HCT116 (cell line): ENCODE measurements around the gene SCGN. TPM values are rescaled to one million over a fixed set of nuclear protein-coding genes. Genes with fewer than 3 reads are reported as not detected.
A peak's percentile ranks its signal among the peaks of the same experiment; 100 is the strongest.

ENCODE experiments used
- ATAC-seq: fragments of 200-7000 bp; cut with Tn5 transposase; 2 replicates; pipeline ENCODE4 v1.9.1; 2020; ENCODE audit warnings: mild to moderate bottlenecking, moderate library complexity
- BruUV-seq: library from RNA; stranded (reverse); fragments of 400-500 nt; replicated peaks from 2 replicates; lab custom pipeline; 2021; lab: Mats Ljungman, UMichigan
- CTCF ChIA-PET: fragments of 300-600 bp; sonication (Branson Sonifier 250); formaldehyde crosslinking; loops from one replicate; lab custom pipeline; 2021; ENCODE audit warnings: antibody characterized with exemption; lab: Charles Lee
- POLR2A ChIA-PET: fragments of 300-600, 350-600 bp; sonication (Branson Sonifier 250); formaldehyde crosslinking; loops from one replicate; lab custom pipeline; 2021; ENCODE audit warnings: antibody characterized with exemption; lab: Charles Lee
- RAD21 ChIA-PET, 2 experiments: fragments of 300-600 bp; sonication (Branson Sonifier 250); formaldehyde crosslinking; loops; one replicate each; lab custom pipeline; 2023; ENCODE audit warnings: low total read pairs in 2 of 2; ENCODE audit not compliant: uncharacterized antibody in 2 of 2, unreplicated experiment in 2 of 2, low non-redundant PET in 1 of 2; lab: Charles Lee
- DNase-seq: peaks from one replicate; pipeline ENCODE4 v3.0.0-alpha.2; 2010; ENCODE audit warnings: low read depth, low spot score
- H2AFZ ChIP-seq: fragments of 200-600 bp; shearing (Covaris generic), sonication (generic); 2 replicates; pipeline ENCODE4 v1.6.1; 2017; ENCODE audit warnings: low read depth, mixed run types, mixed read lengths, antibody characterized with exemption, low read length; ENCODE audit not compliant: poor library complexity, severe bottlenecking
- H3K27ac ChIP-seq: 2 replicates; pipeline ENCODE4 v1.5.1; 2012; ENCODE audit warnings: low read depth, low read length
- H3K27me3 ChIP-seq: fragments of 200-600 bp; sonication (generic); 2 replicates; pipeline ENCODE4 v1.6.1; 2016; ENCODE audit warnings: mixed run types, low read length, mixed read lengths; ENCODE audit not compliant: insufficient read depth
- H3K36me3 ChIP-seq, 2 experiments: fragments of 200-500 bp in 1 of 2; fragments of 200-600 bp in 1 of 2; sonication (Bioruptor generic) in 1 of 2; sonication (generic) in 1 of 2; 2 replicates each; pipeline versions ENCODE4 v1.5.1 to v1.6.1; 2014 to 2016; ENCODE audit warnings: low read length in 2 of 2, inconsistent platforms in 1 of 2, mixed read lengths in 1 of 2, mixed run types in 1 of 2; ENCODE audit not compliant: insufficient read depth in 2 of 2, control insufficient read depth in 1 of 2
- H3K4me1 ChIP-seq, 2 experiments: fragments of 200-600 bp in 1 of 2; sonication (generic) in 1 of 2; 2 replicates each; pipeline versions ENCODE4 v1.5.1 to v1.6.1; 2012 to 2017; ENCODE audit warnings: low read length in 2 of 2, inconsistent platforms in 1 of 2, mild to moderate bottlenecking in 1 of 2, mixed read lengths in 1 of 2, mixed run types in 1 of 2, moderate library complexity in 1 of 2; ENCODE audit not compliant: insufficient read depth in 2 of 2, control insufficient read depth in 1 of 2
- H3K4me2 ChIP-seq: fragments of 200-600 bp; sonication (generic); 2 replicates; pipeline ENCODE4 v1.6.1; 2017; ENCODE audit warnings: mixed run types, low read length, mixed read lengths
- H3K4me3 ChIP-seq, 2 experiments: fragments of 200-600 bp in 1 of 2; sonication (generic) in 1 of 2; replicated peaks in 1 of 2; 2 replicates each; pipeline ENCODE4 v1.5.1; 2011 to 2016; ENCODE audit warnings: low read length in 2 of 2, control low read depth in 1 of 2, low read depth in 1 of 2, mild to moderate bottlenecking in 1 of 2, mixed read lengths in 1 of 2, mixed run types in 1 of 2
- H3K79me2 ChIP-seq: fragments of 200-600 bp; sonication (generic); 2 replicates; pipeline ENCODE4 v1.6.1; 2017; ENCODE audit warnings: mild to moderate bottlenecking, mixed run types, low read length, moderate library complexity, mixed read lengths; ENCODE audit not compliant: insufficient read depth
- H3K9ac ChIP-seq: fragments of 200-600 bp; sonication (generic); 2 replicates; pipeline ENCODE4 v1.6.1; 2016; ENCODE audit warnings: low read length, mixed read lengths
- H3K9me2 ChIP-seq: fragments of 200-600 bp; sonication (generic), shearing (Covaris generic); 2 replicates; pipeline ENCODE4 v1.6.1; 2017; ENCODE audit warnings: mixed run types, mild to moderate bottlenecking, moderate library complexity; ENCODE audit not compliant: insufficient read depth
- H3K9me3 ChIP-seq, 2 experiments: fragments of 200-500 bp in 1 of 2; fragments of 200-600 bp in 1 of 2; sonication (Bioruptor generic) in 1 of 2; sonication (generic) in 1 of 2; 2 replicates each; pipeline ENCODE4 v1.6.1; 2014 to 2017; ENCODE audit warnings: low read length in 2 of 2, mixed read lengths in 2 of 2, inconsistent platforms in 1 of 2, low read depth in 1 of 2, mild to moderate bottlenecking in 1 of 2, mixed run types in 1 of 2, moderate library complexity in 1 of 2; ENCODE audit not compliant: control insufficient read depth in 1 of 2, insufficient read depth in 1 of 2
- H4K20me1 ChIP-seq: fragments of 200-600 bp; sonication (generic), shearing (Covaris generic); 2 replicates; pipeline ENCODE4 v1.6.1; 2017; ENCODE audit warnings: mixed run types, mild to moderate bottlenecking, moderate library complexity; ENCODE audit not compliant: insufficient read depth
- CBX3 ChIP-seq: IDR thresholded peaks from 2 replicates; pipeline ENCODE4 v1.6.1; 2012; ENCODE audit warnings: low read depth
- CEBPB ChIP-seq: IDR thresholded peaks from 2 replicates; pipeline ENCODE4 v1.6.1; 2012; ENCODE audit warnings: low read depth
- ELF1 ChIP-seq: IDR thresholded peaks from 2 replicates; pipeline ENCODE4 v1.6.1; 2012; ENCODE audit warnings: low read depth, borderline replicate concordance
- EZH2 ChIP-seq: fragments of 200-600 bp; sonication (generic); IDR thresholded peaks from 2 replicates; pipeline ENCODE4 v1.6.1; 2017; ENCODE audit warnings: antibody characterized with exemption, mixed run types
- JUND ChIP-seq: IDR thresholded peaks from 2 replicates; pipeline ENCODE4 v1.6.1; 2012
- MAX ChIP-seq: IDR thresholded peaks from 2 replicates; pipeline ENCODE4 v1.6.1; 2012
- POLR2A ChIP-seq: IDR thresholded peaks from 2 replicates; pipeline ENCODE4 v1.7.0; 2011; ENCODE audit warnings: borderline replicate concordance; ENCODE audit not compliant: insufficient read depth, insufficient read length; ENCODE audit errors: extremely low read depth
- POLR2AphosphoS5 ChIP-seq: IDR thresholded peaks from 2 replicates; pipeline ENCODE4 v1.6.1; 2011; ENCODE audit warnings: mild to moderate bottlenecking, low read depth, low read length, moderate library complexity
- RAD21 ChIP-seq: IDR thresholded peaks from 2 replicates; pipeline ENCODE4 v1.6.1; 2012; ENCODE audit warnings: low read depth, mild to moderate bottlenecking
- SIN3A ChIP-seq: IDR thresholded peaks from 2 replicates; pipeline ENCODE4 v1.6.1; 2012; ENCODE audit warnings: low read depth
- SRF ChIP-seq: IDR thresholded peaks from 2 replicates; pipeline ENCODE4 v1.6.1; 2012; ENCODE audit warnings: low read depth
- TCF7L2 ChIP-seq: IDR thresholded peaks from 2 replicates; pipeline ENCODE4 v1.7.0; 2011; ENCODE audit warnings: borderline replicate concordance, inconsistent platforms; ENCODE audit not compliant: insufficient read depth, insufficient read length; ENCODE audit errors: extremely low read depth
- YY1 ChIP-seq: IDR thresholded peaks from 2 replicates; pipeline ENCODE4 v1.6.1; 2011; ENCODE audit warnings: low read length, low read depth, moderate library complexity, mild to moderate bottlenecking; ENCODE audit not compliant: insufficient replicate concordance; ENCODE audit errors: extremely low read depth
- ZBTB33 ChIP-seq: IDR thresholded peaks from 2 replicates; pipeline ENCODE4 v1.6.1; 2011; ENCODE audit warnings: mild to moderate bottlenecking, low read length, moderate library complexity; ENCODE audit not compliant: insufficient replicate concordance; ENCODE audit errors: extremely low read depth
- intact Hi-C: fragments of 100-400 bp; cut with micrococcal nuclease; formaldehyde crosslinking; loops from 2 replicates; pipeline ENCODE4 v1.10.0; 2022
- total RNA-seq: library from RNA; stranded (reverse); gene quantifications from one replicate; pipeline ENCODE4 v1.2.1, GENCODE V29; 2021; ENCODE audit not compliant: unreplicated experiment

SCGN gene
- total RNA-seq, 1 experiment from 2014 or later, result not detected

- Histone ChIP-seq H3K36me3 (no peaks in the 10 kb centered on the region), H2AFZ (no peak overlapping the region), H3K4me3 (no peak overlapping the region), H3K4me2 (peak overlapping the region; percentile 37; the same call in 1 of the 2 replicates), H3K9me3 (no peaks in the 10 kb centered on the region), H3K79me2 (no peaks in the 10 kb centered on the region), H3K27ac (no peak overlapping the region), H3K9ac (no peak overlapping the region), H4K20me1 (no peaks in the 10 kb centered on the region), H3K9me2 (no peaks in the 10 kb centered on the region)
- CTCF ChIA-PET, result no interaction called here
- DNase-seq (no peak), ATAC-seq (no peak)
- BruUV-seq, result no TSS peak
- POLR2A ChIA-PET, result no interaction called here
- RAD21 ChIA-PET, result no interaction called here
- intact Hi-C loops, result no loop called here
- TF ChIP-seq RAD21 (no peak), POLR2A (no peak), JUND (no peak), SIN3A (no peak), POLR2AphosphoS5 (no peak), CEBPB (no peak), ZBTB33 (no peak), EZH2 (no peak), MAX (no peak), CBX3 (no peak), ELF1 (no peak), TCF7L2 (no peak), SRF (no peak), YY1 (no peak)
- TF ChIP-seq, all 23 proteins: peak for 0
- Histone ChIP-seq H3K27me3 (peaks cover 6% of the 10 kb centered on the region; the same call in 1 of the 2 replicates), H3K4me1 (peaks cover 0 to 12% of the 10 kb centered on the region in 2 experiments; a peak in 2 of 4 replicates)
Observed at GRCh38 chr6:25659633-25660368, 7.8 kb downstream of the SCGN start.
